Measurements from ENCODE around the gene VTA1.
"Not testable (repeated sequence)": the region's sequence is repeated elsewhere in the genome, so short reads cannot be mapped to it uniquely, and the experiment has no call there.

VTA1 gene

DNA sequence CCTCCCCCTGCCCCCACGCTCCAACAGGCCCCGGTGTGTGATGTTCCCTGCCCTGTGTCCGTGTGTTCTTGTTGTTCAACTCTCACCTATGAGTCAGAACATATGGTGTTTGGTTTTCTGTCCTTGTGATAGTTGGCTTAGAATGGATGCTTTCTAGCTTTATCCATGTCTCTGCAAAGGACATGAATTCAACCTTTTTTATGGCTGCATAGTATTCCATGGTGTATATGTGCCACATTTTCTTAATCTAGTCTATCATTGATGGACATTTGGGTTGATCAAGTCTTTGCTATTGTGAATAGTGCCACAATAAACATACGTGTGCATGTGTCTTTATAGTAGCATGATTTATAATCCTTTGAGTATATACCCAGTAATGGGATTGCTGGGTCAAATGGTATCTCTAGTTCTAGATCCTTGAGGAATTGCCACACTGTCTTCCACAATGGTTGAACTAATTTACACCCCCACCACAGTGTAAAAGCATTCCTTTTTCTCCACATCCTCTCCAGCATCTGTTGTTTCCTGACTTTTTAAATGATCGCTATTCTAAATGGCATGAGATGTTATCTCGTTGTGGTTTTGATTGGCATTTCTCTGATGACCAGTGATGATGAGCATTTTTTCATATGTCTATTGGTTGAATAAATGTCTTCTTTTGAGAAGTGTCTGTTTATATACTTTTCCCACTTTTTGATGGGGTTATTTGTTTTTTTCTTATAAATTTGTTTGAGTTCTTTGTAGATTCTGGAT, 82.6 kb downstream of the VTA1 start:
- DNase-seq, result not testable (repeated sequence)

DNA sequence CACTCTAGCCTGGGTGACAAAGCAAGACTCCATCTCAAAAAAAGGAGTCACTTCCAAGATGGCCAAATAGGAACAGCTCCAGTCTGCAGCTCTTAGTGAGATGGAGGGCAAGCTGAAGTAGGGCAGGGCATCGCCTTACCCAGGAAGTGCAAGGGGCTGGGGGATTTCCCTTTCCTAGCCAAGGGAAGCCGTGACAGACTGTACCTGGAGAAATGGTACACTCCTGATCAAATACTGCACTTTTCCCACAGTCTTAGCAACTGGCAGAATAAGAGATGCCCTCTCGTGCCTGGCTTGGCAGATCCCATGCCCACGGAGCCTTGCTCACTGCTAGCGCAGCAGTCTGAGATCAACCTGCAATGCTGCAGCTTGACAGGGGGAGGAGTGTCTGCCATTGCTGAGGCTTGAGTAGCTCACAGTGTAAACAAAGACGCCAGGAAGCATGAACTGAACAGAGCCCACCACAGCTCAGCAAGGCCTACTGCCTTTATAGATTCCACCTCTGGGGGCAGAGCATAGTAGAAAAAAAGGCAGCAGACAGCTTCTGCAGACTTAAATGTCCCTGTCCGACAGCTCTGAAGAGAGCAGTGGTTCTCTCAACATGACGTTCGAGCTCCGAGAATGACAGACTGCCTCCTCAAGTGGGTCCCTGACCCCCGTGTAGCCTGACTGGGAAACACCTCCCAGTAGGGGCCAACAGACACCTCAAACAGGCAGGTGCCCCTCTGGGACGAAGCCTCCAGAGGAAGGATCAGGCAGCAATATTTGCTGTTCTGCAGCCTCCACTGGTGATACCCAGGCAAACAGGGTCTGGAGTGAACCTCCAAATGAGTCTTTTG, 85.4 kb downstream of the VTA1 start:
- DNase-seq, result not testable (repeated sequence)

DNA sequence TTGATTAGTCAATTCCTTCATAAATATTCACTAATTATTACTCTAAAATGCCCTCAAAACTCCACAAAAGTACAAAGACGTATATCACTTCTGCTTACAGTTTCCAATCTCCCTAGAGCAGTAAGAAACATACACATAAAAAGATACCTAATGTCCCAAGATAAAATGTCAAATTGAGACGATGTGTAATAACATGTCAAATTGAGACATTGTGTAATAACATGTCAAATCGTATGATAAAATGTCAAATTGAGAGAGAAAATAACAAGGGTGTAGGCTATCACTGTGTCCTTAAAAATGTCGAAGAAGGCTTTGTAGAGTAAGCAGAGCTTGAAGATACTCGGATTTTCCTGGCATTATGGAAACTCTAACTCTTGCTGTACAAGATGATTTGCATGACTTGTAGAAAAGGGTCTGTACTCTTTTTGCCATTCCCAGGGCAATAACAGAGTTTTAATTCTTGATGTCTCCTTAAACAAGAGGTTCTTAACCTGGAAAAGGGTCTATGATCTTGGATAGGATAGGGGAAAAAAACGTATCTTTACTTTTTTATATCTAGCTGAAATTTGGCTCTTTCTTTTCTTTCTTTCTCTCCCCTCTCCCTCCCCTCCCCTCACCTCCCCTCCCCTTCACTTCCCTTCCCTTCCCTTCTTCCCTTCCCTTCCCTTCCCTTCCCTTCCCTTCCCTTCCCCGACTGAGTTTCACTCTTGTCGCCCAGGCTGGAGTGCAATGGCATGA, 87.1 kb downstream of the VTA1 start:
- DNase-seq, result no peak

DNA sequence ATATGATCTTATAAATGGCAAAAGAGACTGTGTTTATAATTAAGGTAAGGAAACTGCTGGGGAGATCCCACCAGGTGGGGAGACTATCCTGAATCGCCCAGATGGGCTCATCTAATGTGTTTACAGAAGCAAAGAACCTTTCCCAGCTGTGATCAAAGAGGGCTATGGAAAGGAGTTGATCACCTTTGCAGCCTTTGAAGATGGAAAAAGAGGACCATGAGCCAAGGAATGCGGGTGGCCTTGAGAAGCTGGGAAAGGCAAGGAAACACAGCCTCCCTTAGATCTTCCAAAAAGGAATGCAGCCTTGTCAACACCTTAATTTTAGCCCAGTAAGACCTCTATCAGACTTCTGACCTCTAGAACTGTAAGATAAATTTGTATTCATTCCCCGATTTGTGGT, 88.2 kb downstream of the VTA1 start:
- DNase-seq, result no peak

DNA sequence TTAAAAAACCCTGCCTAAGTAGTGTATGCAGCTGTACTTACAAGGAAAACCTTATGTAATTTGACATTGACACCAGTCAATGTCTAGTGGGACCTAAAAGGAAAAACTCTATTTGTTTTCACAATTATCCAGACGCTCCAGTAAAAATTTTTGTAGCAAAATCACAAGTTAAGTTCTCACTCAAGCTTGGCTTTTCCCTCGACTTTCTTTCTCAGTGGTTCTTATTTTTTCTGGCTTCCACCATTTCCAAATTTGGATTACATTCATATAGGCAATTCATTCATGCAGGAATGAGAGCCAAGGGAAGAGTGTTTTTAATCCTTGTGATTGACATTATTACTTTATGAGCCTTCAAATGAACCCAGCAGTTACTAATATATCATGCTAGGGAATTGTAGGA, 88.7 kb downstream of the VTA1 start:
- no peak for DNase-seq

DNA sequence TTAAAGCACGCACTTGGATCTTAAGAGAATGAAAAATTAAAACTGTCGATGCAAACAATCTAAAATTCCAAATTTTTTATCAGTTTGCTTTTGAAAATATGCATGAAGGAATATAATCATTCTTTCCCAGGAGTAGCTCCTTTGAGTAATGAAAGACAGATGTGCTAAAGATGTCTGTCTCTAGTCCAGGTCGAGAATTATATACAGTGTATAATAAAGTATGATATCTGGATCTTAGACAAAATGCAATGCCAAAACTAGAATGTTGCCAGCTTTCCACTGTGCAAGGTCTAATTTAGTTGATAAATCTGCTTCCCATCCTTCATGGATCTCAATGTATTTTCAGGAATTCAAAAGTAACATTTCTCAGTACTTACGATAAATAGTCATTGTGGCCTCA, 89.6 kb downstream of the VTA1 start:
- DNase-seq, result no peak

DNA sequence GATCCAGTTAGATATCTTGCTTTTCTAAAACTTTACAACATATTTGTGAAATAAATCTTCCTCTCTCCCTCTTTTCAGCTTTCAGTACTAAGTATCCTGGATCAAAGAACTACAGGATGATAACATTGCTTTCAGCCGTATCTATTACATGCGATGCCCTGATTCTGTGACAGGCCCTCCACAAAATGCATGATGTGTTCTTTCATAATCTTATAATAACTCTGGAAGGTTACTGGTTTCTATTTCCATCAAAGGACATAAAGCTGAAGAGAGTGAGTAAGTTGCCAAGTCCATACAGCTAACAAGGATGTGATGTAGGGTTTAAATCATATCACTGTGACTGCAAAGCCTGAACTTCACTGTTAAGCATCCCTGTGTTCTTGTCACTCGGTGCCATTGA, 91.8 kb downstream of the VTA1 start:
- DNase-seq, result no peak

DNA sequence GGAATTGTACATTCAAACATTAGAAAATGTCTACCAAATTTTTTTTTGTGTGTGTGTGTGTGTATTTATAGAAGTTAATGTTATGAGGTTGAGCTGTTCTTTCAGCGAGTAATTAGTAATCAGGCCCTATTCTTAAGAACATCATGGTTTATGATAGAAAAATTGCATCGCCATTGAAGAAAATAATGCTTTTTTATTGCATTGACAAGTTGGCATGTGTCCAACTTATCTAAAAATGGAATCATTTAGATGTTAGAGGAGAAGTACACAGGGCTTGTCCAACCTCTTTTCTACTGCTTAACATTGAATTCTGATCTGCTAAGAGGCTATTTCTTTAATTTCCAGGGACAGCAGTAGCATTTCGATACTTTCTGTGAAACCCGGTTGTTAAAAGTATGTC, 93.1 kb downstream of the VTA1 start:
- no peak for DNase-seq

DNA sequence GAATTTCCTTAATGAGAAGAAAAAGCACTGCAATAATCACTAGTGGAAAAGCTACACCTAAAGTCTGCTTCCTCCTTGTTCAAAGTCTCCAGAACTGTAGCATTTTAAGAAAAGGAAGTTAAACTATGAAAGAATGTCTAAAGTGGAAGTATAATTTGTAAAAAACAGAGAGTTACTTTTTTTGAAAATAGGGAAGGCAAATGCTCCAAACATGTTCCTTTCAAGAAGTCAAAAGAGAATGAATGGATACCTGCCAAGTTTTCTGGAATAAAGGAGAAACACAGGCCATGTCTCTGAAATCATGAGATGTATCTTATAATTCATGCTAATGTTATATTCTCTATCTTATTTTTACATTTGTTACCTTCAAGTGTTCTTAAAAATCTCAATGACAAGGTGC, 94.0 kb downstream of the VTA1 start:
- DNase-seq, result no peak

DNA sequence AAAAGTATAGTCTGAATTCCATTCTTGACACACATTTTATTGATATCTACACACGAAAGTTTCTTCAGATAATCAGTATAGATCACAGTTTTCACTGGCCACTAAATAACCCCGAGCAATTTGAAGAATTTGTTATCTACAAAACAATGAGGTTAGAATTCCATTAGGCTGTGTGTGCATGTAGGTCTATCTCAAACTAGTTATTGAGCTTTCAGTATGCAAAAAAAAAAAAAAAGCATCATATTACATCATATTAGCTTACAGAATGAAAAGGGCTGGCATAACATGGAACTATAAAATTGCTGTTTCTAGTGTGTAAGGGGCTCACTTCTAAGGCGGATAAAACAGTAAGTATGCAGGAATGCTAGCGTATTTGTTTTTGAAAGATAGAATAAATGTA, 95.2 kb downstream of the VTA1 start:
- DNase-seq, result no peak

DNA sequence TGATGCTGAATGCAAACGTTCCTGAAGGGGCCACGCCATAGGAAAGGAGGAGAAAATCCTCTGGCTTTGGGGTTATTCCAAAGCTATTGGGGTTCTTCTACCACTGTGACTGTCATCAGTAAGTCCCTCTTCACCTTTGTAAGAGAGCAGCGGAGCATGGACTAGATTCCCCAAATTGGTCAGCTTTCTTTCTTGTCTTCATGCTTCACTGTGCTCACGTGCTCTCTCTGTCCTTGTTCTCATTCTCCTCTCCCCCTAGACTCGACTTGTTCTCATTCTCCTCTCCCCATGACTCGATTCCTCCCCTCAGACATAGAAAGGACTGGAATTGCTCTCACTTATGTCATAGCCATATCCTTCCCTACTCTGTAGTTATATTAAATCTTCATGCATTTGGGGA, 99.9 kb downstream of the VTA1 start:
- no peak for DNase-seq

DNA sequence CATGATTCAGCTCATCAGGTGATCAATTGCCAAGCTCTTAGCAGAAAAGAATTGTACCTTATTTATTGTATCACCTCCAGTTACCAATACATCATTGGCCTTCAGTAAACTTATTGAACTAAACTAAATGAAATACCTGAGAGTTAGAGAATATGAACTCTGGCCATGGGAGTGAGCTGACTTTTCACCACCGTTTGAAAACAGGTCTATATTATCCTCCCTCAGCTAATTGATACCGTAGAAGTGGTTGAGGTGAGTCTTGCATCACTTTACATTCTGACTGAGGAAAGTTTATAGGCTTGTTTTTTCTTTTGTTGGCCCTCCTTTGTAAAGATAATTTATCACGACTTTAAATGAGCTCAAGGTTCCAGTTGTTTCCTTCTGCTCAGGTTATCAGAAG, 102.2 kb downstream of the VTA1 start:
- no peak for DNase-seq

DNA sequence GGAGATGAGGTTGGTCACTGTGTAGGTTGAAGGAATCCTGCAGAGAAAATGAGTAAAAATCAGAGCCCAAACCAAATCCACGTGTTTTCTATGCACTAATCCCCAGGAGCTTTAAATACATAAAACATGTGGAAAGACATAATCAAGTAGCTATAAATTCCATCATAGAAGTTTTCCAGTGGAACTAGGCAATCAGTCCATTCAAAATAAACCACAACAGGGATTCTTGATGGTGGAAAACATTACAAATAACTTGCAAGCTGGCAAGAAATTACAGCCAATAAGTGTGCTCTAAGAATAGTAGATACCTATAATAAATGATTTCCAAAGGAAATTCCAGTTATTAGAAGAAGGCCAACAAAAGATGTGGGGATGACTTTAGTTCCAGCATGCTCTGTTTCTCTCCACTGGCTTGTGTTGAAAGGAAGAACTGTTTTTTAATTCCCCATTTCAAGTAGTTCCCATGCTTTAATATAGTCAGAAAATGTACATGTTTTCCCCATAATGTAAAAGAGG, 104.9 kb downstream of the VTA1 start:
- no peak for DNase-seq

DNA sequence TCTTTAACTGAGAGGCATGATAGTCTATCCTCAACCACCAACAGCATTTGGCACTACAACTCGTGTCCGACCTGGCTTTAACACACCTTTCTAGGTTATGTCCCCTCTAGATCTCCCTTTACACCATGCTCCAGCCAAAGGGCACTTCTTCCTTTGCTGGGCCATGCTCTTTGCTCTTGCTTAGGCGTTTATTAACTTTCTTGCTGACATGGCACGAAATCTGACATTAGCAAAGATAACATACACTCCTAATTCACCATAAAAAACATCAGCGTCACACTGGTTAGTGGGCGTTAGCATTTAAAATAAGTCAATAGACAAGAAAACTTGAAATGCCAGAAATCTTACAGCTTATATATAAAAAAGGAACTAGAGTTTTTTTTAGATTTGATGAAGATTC, 107.5 kb downstream of the VTA1 start:
- DNase-seq, result no peak

DNA sequence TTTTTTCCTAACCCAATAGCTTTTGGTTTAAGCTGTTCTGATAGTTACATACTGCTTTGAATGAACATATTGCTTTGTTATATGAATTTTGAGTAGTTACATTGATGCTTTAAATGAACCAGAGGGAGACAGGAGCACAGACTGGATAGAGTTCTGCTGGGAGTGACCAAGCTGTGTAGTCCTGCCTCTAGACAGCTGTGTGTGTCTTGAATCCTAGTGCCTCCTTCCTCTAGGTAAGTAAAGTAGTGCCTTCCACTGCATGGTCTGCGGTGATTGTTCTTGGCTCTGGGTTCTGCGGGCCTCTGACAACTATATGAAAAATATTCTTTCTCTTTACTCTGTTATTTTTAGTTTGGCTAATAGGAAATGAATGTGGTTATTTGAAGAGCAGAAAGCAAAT, 108.7 kb downstream of the VTA1 start:
- DNase-seq, result no peak

DNA sequence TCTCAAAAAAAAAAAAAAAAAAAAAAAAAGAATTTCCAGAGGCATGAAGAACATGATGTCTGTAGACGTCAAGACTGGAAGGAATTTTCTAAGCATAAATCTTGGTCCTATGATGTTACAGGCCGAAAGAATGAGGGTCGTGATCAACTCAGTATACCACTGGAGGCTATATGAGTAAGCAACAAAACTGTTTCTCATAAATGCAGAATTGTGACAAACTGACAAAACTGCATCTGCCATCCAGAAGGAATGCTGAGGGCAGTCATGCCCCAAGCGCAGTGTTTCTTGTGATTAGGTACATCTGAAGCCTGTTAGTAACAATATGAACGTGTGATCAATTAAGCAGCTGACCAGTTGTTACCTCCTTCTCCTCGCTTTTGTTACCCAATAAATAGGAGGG, 111.2 kb downstream of the VTA1 start:
- DNase-seq, result no peak

DNA sequence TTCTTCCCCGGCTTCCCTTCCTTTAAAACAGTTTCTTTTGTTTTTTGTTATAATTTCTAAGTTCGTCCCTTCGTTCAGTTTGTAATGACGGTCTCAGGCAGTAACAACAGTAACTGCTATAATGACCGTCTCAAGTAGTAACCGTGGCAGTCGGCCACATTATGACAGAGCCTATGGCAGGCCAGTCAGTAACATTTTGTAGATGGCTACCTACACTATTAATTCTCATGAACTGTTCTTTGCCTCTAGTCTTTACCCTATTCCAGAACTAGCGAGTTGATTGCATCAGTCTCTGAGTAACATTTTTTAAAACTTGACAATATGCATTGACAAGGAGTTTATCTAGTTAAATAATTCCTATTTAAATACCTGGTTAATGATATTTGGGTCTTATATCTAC, 111.7 kb downstream of the VTA1 start:
- no peak for DNase-seq

DNA sequence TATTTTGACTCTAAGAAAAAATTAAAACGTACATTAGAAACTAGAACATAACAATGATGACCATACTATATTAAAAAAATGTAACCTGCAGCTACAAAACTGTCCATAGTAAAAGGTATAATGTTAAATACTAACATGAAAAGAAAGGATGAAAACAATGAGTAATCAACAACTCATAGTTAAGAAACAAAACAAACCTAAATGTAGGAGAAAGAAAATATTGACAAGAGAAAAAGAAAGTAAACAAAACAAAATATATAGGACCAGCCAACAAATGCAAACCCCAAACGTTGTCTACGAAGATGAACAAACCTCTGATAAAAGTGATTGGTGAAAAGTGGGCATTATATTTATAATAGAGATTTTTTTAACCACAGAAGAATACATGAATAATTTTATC, 113.7 kb downstream of the VTA1 start:
- DNase-seq, result no peak

DNA sequence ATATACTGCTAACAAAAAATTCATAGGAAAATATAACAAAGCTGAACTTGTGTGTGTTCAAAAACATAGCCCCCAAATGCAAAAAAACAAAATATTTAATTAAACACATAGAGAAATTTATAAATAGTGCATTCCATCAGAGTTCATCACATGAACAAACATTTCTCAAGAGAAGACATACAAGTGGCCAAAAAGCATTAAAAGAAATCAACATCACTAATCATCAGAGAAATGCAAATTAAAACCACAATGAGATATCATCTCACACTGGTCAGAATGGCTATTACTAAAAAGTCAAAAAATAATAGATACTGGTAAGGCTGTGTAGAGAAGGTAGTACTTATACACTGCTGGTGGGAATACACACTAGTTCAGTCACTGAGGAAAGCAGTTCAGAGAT, 115.2 kb downstream of the VTA1 start:
- no peak for DNase-seq

DNA sequence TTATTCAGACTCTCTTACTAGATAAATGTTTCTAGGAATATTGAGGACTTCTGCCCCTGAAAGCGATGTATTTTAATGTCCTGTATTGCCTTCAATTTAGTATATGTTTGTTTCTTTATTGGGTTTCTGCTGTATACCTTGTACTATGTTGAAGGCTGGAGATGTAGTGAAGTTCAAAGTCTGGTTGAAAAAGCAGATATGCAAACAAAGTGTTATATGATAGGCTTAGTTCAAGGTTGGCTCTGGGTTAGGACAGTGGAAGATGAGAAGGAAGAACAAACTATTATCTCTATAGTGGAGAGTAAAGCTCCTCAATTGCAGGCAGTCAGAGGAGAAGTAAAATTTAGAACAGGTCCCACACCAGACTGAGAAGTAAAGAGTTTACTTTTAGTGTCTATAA, 118.4 kb downstream of the VTA1 start:
- no peak for DNase-seq

DNA sequence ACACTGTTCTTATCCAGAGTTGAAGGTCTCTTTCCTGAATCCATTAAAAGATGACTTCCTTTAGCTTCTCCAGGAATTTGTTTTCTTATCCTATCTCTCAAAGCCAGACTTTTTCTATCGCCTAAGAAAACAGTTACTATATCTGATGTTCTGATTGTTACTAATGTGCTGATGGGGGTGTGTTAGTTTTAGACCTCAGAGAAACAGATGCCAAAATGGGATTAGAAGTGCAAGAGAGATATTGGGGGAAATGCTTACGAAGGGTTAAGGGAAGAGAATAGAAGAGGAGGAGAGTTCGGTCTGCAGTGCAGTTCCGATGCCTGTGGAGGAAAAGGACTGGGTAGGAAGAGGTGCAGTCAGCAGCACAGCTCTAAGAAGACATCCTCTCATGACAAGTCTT, 119.0 kb downstream of the VTA1 start:
- DNase-seq, result no peak

DNA sequence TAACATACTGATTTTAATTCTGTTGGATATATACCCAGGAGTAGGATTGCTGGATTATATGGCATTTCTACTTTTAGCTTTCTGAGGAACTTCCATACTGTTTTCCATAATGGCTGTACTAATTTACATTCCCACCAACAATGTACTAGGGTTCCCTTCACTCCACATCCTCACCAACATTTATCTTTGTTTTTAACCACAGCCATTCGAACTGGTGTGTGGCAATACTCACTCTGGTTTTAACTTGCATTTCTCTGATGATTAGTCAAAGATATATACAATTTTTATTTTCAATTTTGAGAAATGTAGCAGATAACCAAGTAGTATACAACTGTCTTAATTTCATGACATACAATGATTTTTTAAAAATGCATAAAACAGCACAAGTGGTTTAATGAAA, 124.4 kb downstream of the VTA1 start:
- DNase-seq, result no peak

Data from NCI-H1930 (cell line).